ENCODE data around the gene GPSM3.

GRCh38 chr6:32151863-32152768 is 40.3 kb downstream of the GPSM3 start, which contains the start of gene PRRT1:
- TF ChIP-seq CTCF (IDR thresholded peaks at IDR 0.05), result no peak
- TF ChIP-seq POLR2A (IDR thresholded peaks at IDR 0.05), result no peak
- no peak for TF ChIP-seq EP300 (IDR thresholded peaks at IDR 0.05)

Measured in tibial nerve (tissue), 4 donors.